Stimulated activated CD4-positive, alpha-beta T cell treated with anti-CD3 and anti-CD28 coated beads, TNF-alpha, amount 100 ng/mL, for 1 hour (primary cell): ENCODE data around the gene MSMB.
"Not testable (repeated sequence)": the region's sequence is repeated elsewhere in the genome, so short reads cannot be mapped to it uniquely, and the experiment has no call there.

Experiments
- DNase-seq, 3 donors: peaks; one replicate each; pipeline ENCODE4 v3.0.0-alpha.2; 2020; ENCODE audit warnings: low read depth in 3 of 3, low spot score in 1 of 3

MSMB gene

DNA sequence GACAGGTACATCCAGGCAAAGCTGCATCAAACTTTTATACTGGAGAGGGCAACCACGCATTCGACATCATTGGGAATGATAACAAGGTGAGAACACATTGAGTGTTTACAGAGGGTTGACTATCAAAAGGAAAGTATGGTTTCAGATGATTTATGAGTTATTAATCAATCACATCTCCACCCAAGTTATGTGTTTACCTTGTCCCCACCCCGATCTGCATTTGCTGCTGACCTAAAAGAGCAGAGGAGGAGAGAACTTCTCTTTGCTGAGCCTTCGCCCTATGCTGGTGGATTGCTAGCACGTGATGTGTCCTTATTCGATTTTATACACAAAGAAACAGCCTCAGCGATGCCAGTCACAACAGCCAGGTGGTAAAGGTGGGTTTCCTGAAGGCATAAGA lies at the start of gene MSMB:
Gene MSMB, minus strand, starts transcription at position 9 of the 400 bp plus-strand sequence. CDS start 32 bp downstream, outside the sequence.
- DNase-seq, result no peak

- DNase-seq, result no peak
Measured at GRCh38 chr10:46094931-46095750, 49.1 kb upstream of the MSMB start.

GRCh38 chr10:46094197-46094500 lies 48.1 kb upstream of the MSMB start:
- no peak for DNase-seq

DNA sequence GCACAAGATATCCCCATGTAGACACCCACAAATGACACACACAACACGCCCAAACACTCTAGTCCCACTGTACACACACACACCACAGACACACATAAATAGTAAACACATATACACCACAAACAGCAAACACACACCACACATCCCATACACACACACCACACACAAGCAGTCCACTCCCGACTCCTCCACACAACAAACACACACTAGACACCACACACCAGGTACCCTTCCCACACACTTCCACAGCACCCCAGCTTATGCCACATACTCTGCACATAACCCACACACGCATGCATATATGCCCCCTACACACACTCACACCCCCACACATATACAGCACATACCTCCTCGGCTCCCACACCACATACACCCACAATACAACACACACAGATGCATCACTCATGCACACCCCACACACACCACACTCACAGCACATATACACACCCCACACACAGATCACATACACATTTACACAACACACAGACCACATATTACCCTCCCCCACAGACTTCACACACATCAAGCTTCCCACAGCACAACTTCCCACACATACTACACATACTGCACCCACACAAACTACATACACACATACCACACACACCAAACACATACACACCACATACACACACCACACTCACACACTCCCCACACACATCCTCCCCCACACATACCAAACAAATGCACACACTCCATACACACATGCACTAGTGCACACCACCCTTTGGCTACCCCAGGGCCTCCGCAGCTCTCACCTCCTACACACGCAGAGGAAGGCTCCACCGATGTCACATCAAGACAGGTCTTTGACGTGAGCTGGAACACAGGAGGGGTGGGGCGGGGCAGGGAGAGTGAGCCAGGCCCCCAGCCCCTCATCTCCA lies 47.5 kb upstream of the MSMB start:
- DNase-seq, result not testable (repeated sequence)

- DNase-seq, result no peak
Measured at GRCh38 chr10:46092524-46093081, 46.5 kb upstream of the MSMB start.

GRCh38 chr10:46091828-46092523 lies 45.9 kb upstream of the MSMB start:
- DNase-seq, result no peak

DNA sequence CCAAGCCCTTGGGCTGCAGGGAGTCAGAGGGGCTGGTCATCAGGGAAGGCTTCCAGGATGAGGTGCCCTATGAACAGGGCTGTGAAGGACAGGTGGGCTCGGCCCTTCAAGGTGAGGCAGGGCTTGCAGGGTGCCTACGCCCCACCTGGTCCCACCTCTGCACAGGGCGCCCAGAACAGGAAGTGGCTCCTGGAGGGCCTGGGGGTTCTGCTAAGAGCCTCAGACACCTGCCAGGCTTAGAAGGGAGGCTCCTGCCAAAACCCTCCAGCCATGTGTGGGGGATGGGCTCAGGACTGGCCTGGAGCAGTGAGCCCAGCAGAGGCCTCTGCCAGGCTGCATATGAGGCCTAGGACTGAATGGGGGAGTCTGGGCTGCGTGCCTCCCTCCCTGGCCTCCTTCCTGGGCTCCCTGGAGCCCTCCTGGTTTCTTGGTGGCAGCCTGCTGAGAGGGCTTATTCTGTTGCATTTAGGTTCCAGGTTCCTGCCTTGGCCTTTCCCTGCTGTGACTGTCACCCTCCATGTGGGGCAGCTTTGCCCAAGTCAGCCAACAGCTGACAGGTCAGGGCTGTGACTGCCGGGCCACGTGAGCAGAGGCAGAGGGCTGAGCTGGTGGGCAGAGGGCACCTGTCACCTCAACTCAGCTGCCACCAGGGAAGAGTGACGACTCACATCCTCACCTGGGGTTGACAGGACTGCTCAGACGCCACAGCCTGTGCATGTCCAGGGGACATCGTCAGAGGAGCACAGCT lies 45.2 kb upstream of the MSMB start:
- DNase-seq, result no peak

- no peak for DNase-seq
Measured at GRCh38 chr10:46090258-46090812, 44.3 kb upstream of the MSMB start.

DNA sequence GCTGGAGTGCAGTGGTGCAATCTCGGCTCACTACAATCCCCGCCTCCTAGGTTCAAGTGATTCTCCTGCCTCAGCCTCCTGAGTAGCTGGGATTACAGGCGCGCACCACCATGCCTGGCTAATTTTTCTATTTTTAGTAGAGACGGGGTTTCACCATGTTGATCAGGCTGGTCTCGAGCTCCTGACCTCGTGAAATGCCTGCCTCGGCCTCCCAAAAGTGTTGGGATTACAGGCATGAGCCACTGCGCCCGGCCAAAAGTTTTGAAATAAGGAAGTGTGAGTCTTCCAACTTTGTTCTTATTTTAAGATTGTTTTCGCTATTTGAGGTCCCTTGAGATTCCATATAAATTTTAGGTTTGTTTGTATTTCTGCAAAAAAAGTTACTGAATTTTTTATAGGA lies 41.3 kb upstream of the MSMB start:
- not testable (repeated sequence) for DNase-seq

- no peak for DNase-seq
Measured at GRCh38 chr10:46084321-46085165, 38.5 kb upstream of the MSMB start.

- DNase-seq, result no peak
Measured at GRCh38 chr10:46080886-46081285, 34.8 kb upstream of the MSMB start.

GRCh38 chr10:46079831-46080585 lies 33.9 kb upstream of the MSMB start:
- DNase-seq, result no peak

DNA sequence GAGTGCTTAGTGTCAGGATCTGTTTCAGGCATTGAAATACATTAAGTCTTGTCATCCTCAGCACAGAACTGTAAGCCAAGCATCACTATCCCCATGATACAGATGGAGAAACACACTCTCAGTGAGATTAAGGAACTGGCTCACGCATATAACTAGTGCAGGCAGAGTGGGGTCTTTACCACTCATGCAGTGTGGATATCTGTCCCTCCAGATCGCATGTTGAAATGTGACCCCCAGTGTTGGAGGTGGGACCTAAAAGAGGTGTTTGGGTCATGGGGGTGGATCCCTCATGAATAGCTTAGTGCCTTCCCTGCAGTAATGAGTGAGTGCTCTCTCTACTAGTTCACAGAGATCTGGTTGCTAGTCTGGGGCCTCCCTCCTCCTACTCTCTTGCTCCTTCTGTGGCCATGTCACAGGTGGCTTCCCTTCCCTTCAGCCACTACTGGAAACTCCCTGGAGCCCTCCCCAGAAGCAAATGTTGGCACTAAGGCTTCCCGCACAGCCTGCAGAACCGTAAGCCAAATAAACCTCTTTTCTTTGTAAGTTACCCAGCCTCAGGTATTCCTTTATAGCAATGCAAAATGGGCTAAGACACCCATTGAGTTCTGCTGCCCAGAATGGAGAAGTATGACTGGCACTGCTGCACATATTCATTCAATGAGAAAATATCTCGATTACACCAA lies 31.8 kb upstream of the MSMB start:
- no peak for DNase-seq

DNA sequence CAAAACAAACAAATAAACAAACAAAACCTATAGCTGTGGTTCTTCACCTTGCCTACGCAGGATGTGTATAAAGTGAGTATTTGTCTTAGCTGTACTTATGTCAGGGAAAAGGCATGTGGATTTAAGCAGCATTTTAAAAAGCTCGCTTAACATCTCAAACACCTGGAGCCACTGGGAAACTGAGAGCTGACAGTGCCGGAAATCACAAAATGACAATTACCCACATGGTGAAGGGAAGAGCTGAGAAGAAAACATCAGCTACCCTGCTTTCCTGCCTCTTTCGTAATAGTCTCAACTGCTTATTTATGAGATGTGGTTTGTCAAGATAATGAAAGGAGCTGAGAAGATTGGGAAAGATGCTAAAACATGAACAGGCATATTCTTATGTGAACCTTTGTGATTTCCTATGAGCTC lies 31.1 kb upstream of the MSMB start:
- no peak for DNase-seq

DNA sequence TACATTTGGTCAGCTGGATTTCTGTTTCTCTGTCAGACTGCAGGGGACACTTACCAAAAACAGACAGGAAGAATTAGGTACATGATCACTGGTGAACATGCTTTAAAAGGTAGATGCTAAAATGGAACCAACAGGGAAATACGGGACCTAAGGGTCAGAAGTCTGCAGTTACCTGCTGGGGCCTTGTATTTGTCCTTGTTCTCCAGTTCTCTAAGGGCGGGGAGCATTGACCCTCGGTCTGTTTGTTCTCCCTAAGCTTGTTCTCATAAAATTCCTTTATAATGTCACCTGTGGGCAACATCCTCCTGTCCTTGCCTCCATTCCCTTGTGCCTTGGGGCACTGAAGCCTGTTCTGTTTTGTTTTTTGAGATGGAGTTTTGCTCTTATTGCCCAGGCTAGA lies 29.8 kb upstream of the MSMB start:
- no peak for DNase-seq

DNA sequence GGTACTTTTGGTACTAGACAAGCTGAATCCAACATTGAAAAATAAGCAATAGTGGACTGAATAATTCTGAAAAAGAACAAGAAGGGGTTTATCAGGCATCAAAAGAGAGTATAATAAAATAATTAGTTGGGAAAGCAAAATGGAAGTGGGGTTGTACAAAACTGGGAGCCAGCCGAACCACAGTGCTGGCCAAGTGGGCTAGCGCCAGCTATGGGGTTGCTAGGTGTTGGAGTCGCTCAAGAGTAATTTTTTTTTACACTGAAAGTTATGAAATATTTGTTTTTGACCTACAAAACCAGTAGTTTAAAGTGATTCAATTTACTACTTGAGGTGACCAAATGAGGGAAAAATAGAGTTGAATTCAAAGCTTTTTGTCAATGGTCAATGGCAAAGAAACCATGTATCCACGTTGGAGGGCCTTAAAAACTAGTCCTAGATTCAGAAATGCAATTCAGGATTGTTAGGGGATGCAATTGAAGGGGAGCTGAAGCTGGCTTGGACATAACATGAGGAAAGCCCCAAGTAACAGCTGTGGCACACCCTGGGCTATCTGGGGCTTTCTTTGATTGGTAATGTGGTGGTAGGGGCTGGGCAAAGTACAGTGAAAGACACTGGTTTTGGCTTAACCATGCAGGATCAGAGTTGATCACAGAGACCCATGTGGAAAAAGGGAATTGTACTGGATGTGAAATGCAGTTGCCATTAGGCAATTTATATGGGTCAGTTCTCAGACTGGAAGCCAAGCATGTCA lies 28.3 kb upstream of the MSMB start:
- DNase-seq, result no peak

DNA sequence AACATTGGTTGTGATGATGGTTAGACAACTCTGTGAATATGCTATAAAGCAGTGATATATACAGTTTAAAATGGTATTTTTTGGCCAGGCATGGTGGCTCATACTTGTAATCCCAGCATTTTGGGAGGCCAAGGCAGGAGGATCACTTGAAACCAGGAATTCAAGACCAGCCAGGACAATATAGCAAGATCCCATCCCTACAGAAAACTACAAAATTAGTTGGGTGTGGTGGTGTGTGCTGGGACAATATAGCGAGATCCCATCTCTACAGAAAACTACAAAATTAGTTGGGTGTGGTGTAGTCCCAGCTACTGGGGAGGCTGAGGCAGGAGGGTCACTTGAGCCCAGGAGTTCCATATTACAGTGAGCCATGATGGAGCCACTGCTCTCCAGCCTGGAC lies 27.5 kb upstream of the MSMB start:
- no peak for DNase-seq

DNA sequence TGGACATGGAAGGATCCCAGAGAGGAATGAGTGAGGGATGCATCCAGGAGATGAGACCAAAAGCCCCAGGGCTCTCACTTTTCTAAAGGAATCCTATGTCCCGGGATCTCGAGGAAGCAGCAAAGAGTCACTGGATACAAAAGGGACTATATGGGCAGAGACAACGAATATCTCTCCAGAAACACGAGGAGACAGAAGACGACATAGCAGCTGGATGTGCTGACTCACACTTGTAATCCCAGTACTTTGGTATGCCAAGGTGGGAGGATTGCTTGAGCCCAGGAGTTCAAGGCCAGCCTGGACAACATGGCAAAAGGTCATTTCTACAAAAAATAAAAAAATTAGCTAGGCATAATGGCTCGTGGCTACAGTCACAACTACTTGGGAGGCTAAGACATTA lies 24.7 kb upstream of the MSMB start:
- no peak for DNase-seq
